Endothelial cell (in vitro differentiated cells): ENCODE data around the gene RFT1. TPM values are rescaled to one million over a fixed set of nuclear protein-coding genes. Genes with fewer than 3 reads are reported as not detected.

ENCODE experiments used
- DNase-seq: peaks from one replicate; pipeline ENCODE4 v3.0.0; 2021; ENCODE audit warnings: low spot score
- H3K27ac Mint-ChIP-seq: one replicate; pipeline ENCODE4 v1.8.0; 2021; ENCODE audit warnings: mixed read lengths, inconsistent platforms; ENCODE audit not compliant: unreplicated experiment
- H3K27me3 Mint-ChIP-seq: one replicate; pipeline ENCODE4 v1.8.0; 2021; ENCODE audit warnings: mild to moderate bottlenecking, moderate library complexity, mixed read lengths, inconsistent platforms; ENCODE audit not compliant: unreplicated experiment
- H3K36me3 Mint-ChIP-seq: one replicate; pipeline ENCODE4 v1.8.0; 2021; ENCODE audit warnings: mild to moderate bottlenecking, low read depth, mixed read lengths, inconsistent platforms; ENCODE audit not compliant: unreplicated experiment
- H3K4me1 Mint-ChIP-seq: one replicate; pipeline ENCODE4 v1.8.0; 2021; ENCODE audit warnings: mild to moderate bottlenecking, mixed read lengths, inconsistent platforms; ENCODE audit not compliant: unreplicated experiment
- H3K4me3 Mint-ChIP-seq: one replicate; pipeline ENCODE4 v1.8.0; 2021; ENCODE audit warnings: mild to moderate bottlenecking, mixed read lengths, inconsistent platforms; ENCODE audit not compliant: unreplicated experiment
- H3K9me3 Mint-ChIP-seq: one replicate; pipeline ENCODE4 v1.8.0; 2021; ENCODE audit warnings: mixed read lengths, inconsistent platforms; ENCODE audit not compliant: unreplicated experiment
- CTCF ChIP-seq: fragments of 200-600 bp; sonication (generic); IDR thresholded peaks from one replicate; pipeline ENCODE4 v1.5.0; 2021; ENCODE audit warnings: antibody characterized with exemption; ENCODE audit not compliant: unreplicated experiment
- total RNA-seq: library from RNA; stranded (reverse); fragmentation: NEBNext Ultra II Directional; extraction: Animal tissue kit (Norgen Biotek cat#: 25700); gene quantifications from one replicate; pipeline ENCODE4 v1.2.1, GENCODE V29; 2021; ENCODE audit not compliant: unreplicated experiment

Gene RFT1
- total RNA-seq, 1 donor from 2014 or later: 21.1 TPM

GRCh38 chr3:53134631-53135232 is 4.5 kb upstream of the RFT1 start:
- peak; percentile 77 for DNase-seq
- H3K36me3 Mint-ChIP-seq: no peaks in the 10 kb centered on the region
- peaks cover 15% of the 10 kb centered on the region for H3K27me3 Mint-ChIP-seq
- peaks cover 11% of the 10 kb centered on the region for H3K4me1 Mint-ChIP-seq
- no peak overlapping the region for H3K4me3 Mint-ChIP-seq
- peak; percentile 66 for TF ChIP-seq CTCF
- H3K27ac Mint-ChIP-seq: no peak overlapping the region
- H3K9me3 Mint-ChIP-seq: no peaks in the 10 kb centered on the region

- TF ChIP-seq CTCF: no peak
- Mint-ChIP-seq H3K36me3 (no peaks in the 10 kb centered on the region), H3K4me3 (peak overlapping the region; percentile 2), H3K4me1 (peaks cover 17% of the 10 kb centered on the region), H3K27me3 (peaks cover 12% of the 10 kb centered on the region), H3K9me3 (no peaks in the 10 kb centered on the region), H3K27ac (no peak overlapping the region)
- no peak for DNase-seq
Measured at GRCh38 chr3:53132347-53132746, 2.1 kb upstream of the RFT1 start.

- Mint-ChIP-seq H3K4me3 (peak overlapping the region; percentile 98), H3K27ac (peak overlapping the region; percentile 98), H3K4me1 (peaks cover 17% of the 10 kb centered on the region), H3K9me3 (no peaks in the 10 kb centered on the region), H3K36me3 (no peaks in the 10 kb centered on the region), H3K27me3 (peaks cover 12% of the 10 kb centered on the region)
- no peak for DNase-seq
- no peak for TF ChIP-seq CTCF
Measured at GRCh38 chr3:53131096-53131495, 861 bp upstream of the RFT1 start.

- peaks cover 8% of the 10 kb centered on the region for H3K36me3 Mint-ChIP-seq
- peaks cover 12% of the 10 kb centered on the region for H3K27me3 Mint-ChIP-seq
- H3K9me3 Mint-ChIP-seq: no peaks in the 10 kb centered on the region
- no peak for DNase-seq
- no peak overlapping the region for H3K27ac Mint-ChIP-seq
- H3K4me1 Mint-ChIP-seq: peaks cover 17% of the 10 kb centered on the region
- no peak for TF ChIP-seq CTCF
- H3K4me3 Mint-ChIP-seq: peak overlapping the region; percentile 98
Measured at GRCh38 chr3:53129344-53129743, 891 bp downstream of the RFT1 start.

GRCh38 chr3:53126601-53127000 is 3.6 kb downstream of the RFT1 start:
- H3K4me3 Mint-ChIP-seq: no peak overlapping the region

More at GRCh38 chr3:53126601-53127000, 3.6 kb downstream of the RFT1 start:
- Mint-ChIP-seq H3K27ac (no peak overlapping the region), H3K27me3 (peaks cover 10% of the 10 kb centered on the region), H3K4me1 (peaks cover 17% of the 10 kb centered on the region), H3K9me3 (no peaks in the 10 kb centered on the region), H3K36me3 (peaks cover 17% of the 10 kb centered on the region)
- no peak for TF ChIP-seq CTCF
- no peak for DNase-seq
